Left cardiac atrium (tissue), 4 donors: ENCODE results near the gene GMDS. TPM values are rescaled to one million over a fixed set of nuclear protein-coding genes. Genes with fewer than 3 reads are reported as not detected.

Source experiments
- ATAC-seq, 2 donors: fragments of 200-7000 bp; cut with Tn5 transposase; one replicate each; pipeline ENCODE4 v1.9.1; 2020; ENCODE audit warnings: mild to moderate bottlenecking in 2 of 2, moderate library complexity in 2 of 2
- DNase-seq: peaks from one replicate; pipeline ENCODE4 v3.0.0-alpha.2; 2020
- intact Hi-C, 2 donors: fragments of 100-400 bp; cut with DNase I; formaldehyde crosslinking; loops; one replicate each; pipeline versions ENCODE4 v1.14.1 to v1.15.1; 2022 to 2023
- total RNA-seq, 2 donors: library from RNA; stranded (reverse); fragmentation: NEBNext Ultra II Directional; extraction: Animal tissue kit (Norgen Biotek cat#: 25700); gene quantifications; one replicate each; pipeline ENCODE4 v1.2.1, GENCODE V29; 2021
- donor health status: DM: no; HTN: yes; CAD: no.
- donor health status: DM: no; HTN: yes; CAD: no; lungs with severe emphysema.
- donor health status: DM: yes; HTN: yes; CAD: no.
- donor health status: Dilated cardiomyopathy.

GMDS gene
- total RNA-seq, 2 donors from 2014 or later, result 8.4 to 20.8 TPM

DNA sequence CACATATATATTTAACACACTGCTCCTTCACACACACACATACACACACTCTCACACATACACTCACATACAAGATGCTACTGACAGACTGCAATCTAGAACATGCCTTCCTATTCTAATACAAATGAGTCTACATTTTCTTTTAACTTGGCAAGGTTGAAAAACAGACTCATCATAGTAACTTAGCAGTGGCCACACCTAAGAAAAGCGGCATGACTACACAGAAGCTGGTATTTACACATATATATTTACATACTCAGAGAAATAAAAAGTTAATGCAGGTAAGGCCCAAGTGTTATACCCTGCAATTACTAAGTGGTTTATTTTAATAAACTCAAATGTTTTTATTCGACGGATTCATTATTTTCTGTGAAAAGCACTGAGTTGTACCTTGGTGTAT is 426.4 kb downstream of the GMDS start:
- ATAC-seq (no peak), DNase-seq (no peak)
- intact Hi-C loops, result no loop called here

- intact Hi-C loops, result no loop called here
- DNase-seq, result no peak
- ATAC-seq, result no peak
Observed at GRCh38 chr6:1817033-1817761, 428.2 kb downstream of the GMDS start.

- intact Hi-C loops, result no loop called here
- no peak for DNase-seq
- no peak for ATAC-seq
Observed at GRCh38 chr6:1815827-1816452, 429.5 kb downstream of the GMDS start.

DNA sequence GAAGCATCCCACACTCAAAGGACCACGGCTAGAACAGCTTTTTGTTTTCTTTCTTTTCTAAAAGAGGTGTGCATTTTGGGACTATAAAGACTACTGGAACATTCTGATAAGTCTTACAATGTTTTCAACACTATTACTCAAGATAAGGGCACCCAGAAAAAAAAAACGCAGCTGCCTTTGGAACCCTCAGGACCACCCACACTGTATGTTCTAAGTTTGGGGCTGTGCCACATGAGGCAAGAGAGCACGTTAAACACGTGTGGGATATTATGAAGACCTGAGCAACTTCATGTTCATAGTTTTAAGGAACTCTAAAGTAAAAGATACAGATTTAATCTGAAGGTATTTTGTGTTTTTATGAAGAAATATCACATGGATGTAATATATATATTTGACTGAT is 431.1 kb downstream of the GMDS start:
- intact Hi-C loops, result no loop called here
- ATAC-seq, result peak in 1 of 2 donors; percentile 14
- no peak for DNase-seq

GRCh38 chr6:1812487-1812886 is 432.9 kb downstream of the GMDS start:
- ATAC-seq, result no peak
- intact Hi-C loops, result no loop called here
- DNase-seq, result no peak

DNA sequence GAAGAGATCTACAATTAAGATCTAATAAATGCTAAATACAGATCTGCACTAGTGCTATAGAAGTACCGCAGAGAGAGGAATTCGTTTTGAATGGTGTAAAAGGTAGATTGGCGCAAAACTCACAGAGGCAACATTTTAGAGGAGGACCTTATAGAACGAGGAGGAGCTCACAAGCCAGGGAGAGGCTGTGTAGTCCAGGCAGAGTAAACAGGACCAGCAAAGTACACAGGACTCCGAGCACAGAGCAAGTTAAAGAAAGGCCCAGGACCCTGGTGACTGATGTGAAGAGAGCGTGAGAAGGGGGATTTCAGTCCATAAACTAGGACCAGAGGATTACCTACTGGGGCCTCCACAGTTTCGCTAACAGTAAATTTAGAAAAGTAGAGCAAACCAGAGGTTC is 433.4 kb downstream of the GMDS start:
- DNase-seq (no peak), ATAC-seq (no peak)
- intact Hi-C loops, result no loop called here

DNA sequence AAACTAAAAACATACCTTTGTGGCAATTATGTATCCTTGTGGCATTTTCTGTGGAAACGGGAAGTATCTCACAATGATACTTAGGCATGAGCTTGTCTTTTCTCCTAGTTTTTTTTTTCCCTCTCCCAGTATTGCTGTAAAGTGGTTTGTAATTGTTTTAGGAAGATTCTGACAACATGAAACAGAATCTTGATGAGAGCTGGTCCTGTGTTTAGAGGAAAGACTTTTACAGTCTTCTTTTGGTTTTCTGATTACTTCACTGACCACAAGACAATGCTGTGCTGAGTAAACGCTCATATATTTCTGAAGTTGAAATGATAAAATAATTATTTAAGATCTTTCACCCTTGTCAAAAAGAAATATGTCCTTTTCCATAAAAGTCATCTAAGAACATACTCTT is 434.5 kb downstream of the GMDS start:
- intact Hi-C loops, result no loop called here
- ATAC-seq (no peak), DNase-seq (no peak)

GRCh38 chr6:1809291-1809988 is 436.0 kb downstream of the GMDS start:
- intact Hi-C loops, result no loop called here

DNA sequence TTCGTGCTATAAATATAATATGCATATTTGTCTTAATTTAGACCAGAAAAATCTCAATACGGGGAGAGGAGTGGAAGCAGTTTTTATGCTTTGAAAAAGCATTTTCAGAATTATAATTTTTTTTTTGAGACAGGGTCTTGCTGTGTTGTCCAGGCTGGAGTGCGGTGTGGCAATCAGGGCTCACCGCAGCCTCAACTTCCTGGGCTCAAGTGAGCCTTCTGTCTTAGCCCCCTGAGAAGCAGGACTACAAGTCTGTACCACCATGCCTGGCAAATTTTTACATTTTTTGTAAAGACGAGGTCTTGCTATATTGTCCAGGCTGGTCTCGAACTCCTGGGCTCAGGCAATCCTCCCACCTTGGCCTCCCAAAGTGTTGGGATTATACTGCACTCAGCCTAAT is 438.5 kb downstream of the GMDS start:
- no peak for ATAC-seq
- intact Hi-C loops, result no loop called here

More at GRCh38 chr6:1809291-1809988, 436.0 kb downstream of the GMDS start:
- ATAC-seq (no peak), DNase-seq (no peak)

GRCh38 chr6:1802491-1803395 is 442.7 kb downstream of the GMDS start:
- DNase-seq (no peak), ATAC-seq (peak in 1 of 2 donors; percentile 24)
- intact Hi-C loops, result no loop called here

More for the DNA sequence above, 438.5 kb downstream of the GMDS start:
- no peak for DNase-seq

GRCh38 chr6:1801401-1801800 is 444.0 kb downstream of the GMDS start:
- intact Hi-C loops, result no loop called here
- ATAC-seq (no peak), DNase-seq (no peak)

- intact Hi-C loops, result no loop called here
- no peak for DNase-seq
Observed at GRCh38 chr6:1800845-1801244, 444.6 kb downstream of the GMDS start.

DNA sequence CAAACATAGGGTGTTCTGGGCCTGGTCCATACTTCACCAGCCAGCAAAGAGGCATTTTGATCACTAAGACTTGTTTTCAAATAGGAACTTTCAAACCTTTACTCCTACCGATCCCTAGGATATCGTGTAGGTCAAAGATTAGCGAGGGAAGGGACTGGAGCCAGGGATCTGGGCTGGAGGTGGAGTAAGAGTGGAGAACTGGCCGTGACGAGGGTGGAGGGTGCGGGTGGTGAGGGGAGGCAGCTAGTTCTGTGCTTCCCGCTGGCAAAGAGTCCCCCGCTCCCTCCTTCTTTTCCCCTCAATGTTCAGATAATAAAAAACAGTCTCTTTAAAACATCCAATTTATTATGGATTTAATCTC is 446.5 kb downstream of the GMDS start:
- ATAC-seq, result peak in 1 of 2 donors; percentile 40
- intact Hi-C loops, result no loop called here
- DNase-seq, result no peak

More at GRCh38 chr6:1800845-1801244, 444.6 kb downstream of the GMDS start:
- ATAC-seq, result no peak

GRCh38 chr6:1798303-1798964 is 447.0 kb downstream of the GMDS start:
- intact Hi-C loops, result no loop called here
- ATAC-seq (peak in 1 of 2 donors; percentile 59), DNase-seq (no peak)

GRCh38 chr6:1797801-1798200 is 447.6 kb downstream of the GMDS start:
- intact Hi-C loops, result no loop called here
- DNase-seq (no peak), ATAC-seq (peak in 1 of 2 donors; percentile 16)

GRCh38 chr6:1796706-1797529 is 448.5 kb downstream of the GMDS start:
- no peak for ATAC-seq
- intact Hi-C loops, result no loop called here
- DNase-seq, result no peak

DNA sequence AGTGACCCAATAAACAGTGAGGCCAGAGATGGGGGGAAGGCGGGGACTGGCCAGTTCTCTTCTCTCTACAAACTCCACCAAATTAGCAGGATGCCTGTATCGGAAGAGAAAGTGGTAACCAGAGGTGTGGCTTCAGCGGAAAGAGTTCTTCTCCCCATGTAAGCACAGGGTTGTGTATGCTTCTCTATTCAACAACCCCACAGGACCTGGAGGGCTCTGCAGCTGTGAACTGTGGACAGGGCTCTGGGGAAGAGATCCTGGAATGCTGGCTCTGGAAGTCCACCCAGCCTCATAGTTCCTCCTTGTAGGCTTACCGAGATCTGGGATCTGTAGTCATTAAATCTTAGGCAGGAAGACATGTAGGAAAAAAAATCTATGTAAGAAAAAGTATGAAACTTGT is 449.5 kb downstream of the GMDS start:
- ATAC-seq (no peak), DNase-seq (no peak)
- intact Hi-C loops, result no loop called here

DNA sequence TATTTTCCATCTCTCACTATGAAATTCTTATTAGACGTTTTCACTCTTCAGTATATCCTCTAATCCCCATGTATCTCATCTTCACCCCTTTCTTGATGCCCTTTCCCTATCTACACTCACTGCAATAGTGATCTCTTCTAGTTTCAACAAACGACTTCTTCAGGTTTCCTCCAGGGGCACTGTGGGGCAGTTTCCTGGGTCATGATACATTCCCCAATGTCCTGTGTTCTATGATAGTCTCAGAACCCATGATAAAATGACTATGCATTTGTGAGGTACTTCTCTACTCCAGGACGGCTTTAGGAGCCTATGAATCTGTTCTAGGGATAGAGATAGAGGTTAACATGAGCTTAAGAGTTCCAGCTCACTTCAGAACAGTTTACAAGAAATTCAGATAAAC is 452.4 kb downstream of the GMDS start:
- intact Hi-C loops, result no loop called here
- DNase-seq (no peak), ATAC-seq (no peak)
